ENCODE measurements around the gene SAA4.
"Not testable (repeated sequence)": the region's sequence is repeated elsewhere in the genome, so short reads cannot be mapped to it uniquely, and the experiment has no call there.

DNA sequence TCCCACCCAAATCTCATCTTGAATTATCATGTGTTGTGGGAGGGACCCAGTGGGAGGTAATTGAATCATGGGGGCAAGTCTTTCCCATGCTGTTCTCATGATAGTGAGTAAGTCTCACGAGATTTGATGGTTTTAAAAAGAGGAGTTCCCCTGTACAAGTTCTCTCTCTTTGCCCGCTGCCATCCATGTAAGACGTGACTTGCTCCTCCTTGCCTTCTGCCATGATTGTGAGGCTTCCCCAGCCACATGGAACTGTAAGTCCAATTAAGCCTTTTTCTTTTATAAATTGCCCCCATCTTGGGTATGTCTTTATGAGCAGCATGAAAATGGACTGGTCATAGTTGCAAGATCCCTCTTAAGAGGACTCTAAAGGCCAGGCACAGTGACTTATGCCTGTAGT, 38.9 kb downstream of the SAA4 start:
- TF ChIP-seq, protein P1, sequence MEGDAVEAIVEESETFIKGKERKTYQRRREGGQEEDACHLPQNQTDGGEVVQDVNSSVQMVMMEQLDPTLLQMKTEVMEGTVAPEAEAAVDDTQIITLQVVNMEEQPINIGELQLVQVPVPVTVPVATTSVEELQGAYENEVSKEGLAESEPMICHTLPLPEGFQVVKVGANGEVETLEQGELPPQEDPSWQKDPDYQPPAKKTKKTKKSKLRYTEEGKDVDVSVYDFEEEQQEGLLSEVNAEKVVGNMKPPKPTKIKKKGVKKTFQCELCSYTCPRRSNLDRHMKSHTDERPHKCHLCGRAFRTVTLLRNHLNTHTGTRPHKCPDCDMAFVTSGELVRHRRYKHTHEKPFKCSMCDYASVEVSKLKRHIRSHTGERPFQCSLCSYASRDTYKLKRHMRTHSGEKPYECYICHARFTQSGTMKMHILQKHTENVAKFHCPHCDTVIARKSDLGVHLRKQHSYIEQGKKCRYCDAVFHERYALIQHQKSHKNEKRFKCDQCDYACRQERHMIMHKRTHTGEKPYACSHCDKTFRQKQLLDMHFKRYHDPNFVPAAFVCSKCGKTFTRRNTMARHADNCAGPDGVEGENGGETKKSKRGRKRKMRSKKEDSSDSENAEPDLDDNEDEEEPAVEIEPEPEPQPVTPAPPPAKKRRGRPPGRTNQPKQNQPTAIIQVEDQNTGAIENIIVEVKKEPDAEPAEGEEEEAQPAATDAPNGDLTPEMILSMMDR (IDR thresholded peaks at IDR 0.05): not testable (repeated sequence)
- TF ChIP-seq EP300 (IDR thresholded peaks at IDR 0.05); CHD4 (IDR thresholded peaks at IDR 0.05; ENCODE audit: borderline replicate concordance); POLR2A (IDR thresholded peaks at IDR 0.05; ENCODE audit: low read length); RNF2 (IDR thresholded peaks at IDR 0.05; ENCODE audit: borderline replicate concordance, low read depth): not testable (repeated sequence)
